GM12878 (cell line): ENCODE results near the gene FCRL6. TPM values are rescaled to one million over a fixed set of nuclear protein-coding genes. Genes with fewer than 3 reads are reported as not detected.

Experiments
- EP300 ChIP-seq, 2 experiments: fragments of 150-350 bp in 1 of 2; IDR thresholded peaks; 2 replicates each; pipeline ENCODE4 v1.6.1; 2011 to 2012; ENCODE audit warnings: low read depth in 2 of 2, low read length in 2 of 2, borderline replicate concordance in 1 of 2, improper control_type of control experiment in 1 of 2, inconsistent platforms in 1 of 2; ENCODE audit not compliant: control insufficient read depth in 1 of 2
- MAX ChIP-seq: IDR thresholded peaks from 2 replicates; pipeline ENCODE4 v1.6.1; 2012; ENCODE audit warnings: low read depth, low read length, improper control_type of control experiment
- REST ChIP-seq: IDR thresholded peaks from 2 replicates; pipeline ENCODE4 v1.6.1; 2012; ENCODE audit warnings: mild to moderate bottlenecking, low read depth, low read length
- SIX5 ChIP-seq: IDR thresholded peaks from 2 replicates; pipeline ENCODE4 v1.6.1; 2011; ENCODE audit warnings: mild to moderate bottlenecking, low read depth, low read length, moderate library complexity; ENCODE audit not compliant: severe bottlenecking
- SRF ChIP-seq, 2 experiments: IDR thresholded peaks; 2 replicates each; pipeline ENCODE4 v1.6.1; 2011; ENCODE audit warnings: low read depth in 2 of 2, low read length in 2 of 2, mild to moderate bottlenecking in 1 of 2, moderate library complexity in 1 of 2
- USF1 ChIP-seq: IDR thresholded peaks from 2 replicates; pipeline ENCODE4 v1.6.1; 2011; ENCODE audit warnings: borderline replicate concordance, low read depth, mild to moderate bottlenecking, moderate library complexity, mixed read lengths, low read length; ENCODE audit not compliant: insufficient read depth; ENCODE audit errors: extremely low read length
- ZNF687 ChIP-seq: fragments of 450-650 bp; IDR thresholded peaks from 2 replicates; pipeline ENCODE4 v1.6.1; 2017; ENCODE audit warnings: mild to moderate bottlenecking, moderate library complexity
- polyA plus RNA-seq, 11 experiments: library from polyadenylated mRNA; depleted of rRNA in 4 of 11; unstranded in 6 of 11; stranded (reverse) in 5 of 11; fragments of >200 nt; fragmentation: Nextera tagmentation in 4 of 11; fragmentation: Illumina TruSeq in 1 of 11; extraction: Ambion mirVana in 4 of 11; extraction: Trizol in 1 of 11; gene quantifications; 1 replicate in 1 of 11; 2 replicates in 10 of 11; pipeline versions ENCODE4 v1.2.1 to v1.2.3, GENCODE V29; 2011 to 2016; ENCODE audit warnings: inconsistent platforms in 2 of 11, missing spikeins in 2 of 11, low read depth in 1 of 11
- total RNA-seq, 4 experiments: library from RNA; depleted of rRNA in 3 of 4; stranded (reverse); fragments of >200 nt in 3 of 4; fragmentation: Illumina TruSeq in 1 of 4; extraction: Trizol in 1 of 4; gene quantifications; 2 replicates each; pipeline versions ENCODE4 v1.2.1 to v1.2.3, GENCODE V29; 2013 to 2021

FCRL6 gene
- total and polyA plus RNA-seq, 10 of the 15 experiments (the other 5 are each of a cell fraction or from before 2014, with no cell fraction given): 0.04 to 0.16 (median 0.11) TPM; not detected in 7

DNA sequence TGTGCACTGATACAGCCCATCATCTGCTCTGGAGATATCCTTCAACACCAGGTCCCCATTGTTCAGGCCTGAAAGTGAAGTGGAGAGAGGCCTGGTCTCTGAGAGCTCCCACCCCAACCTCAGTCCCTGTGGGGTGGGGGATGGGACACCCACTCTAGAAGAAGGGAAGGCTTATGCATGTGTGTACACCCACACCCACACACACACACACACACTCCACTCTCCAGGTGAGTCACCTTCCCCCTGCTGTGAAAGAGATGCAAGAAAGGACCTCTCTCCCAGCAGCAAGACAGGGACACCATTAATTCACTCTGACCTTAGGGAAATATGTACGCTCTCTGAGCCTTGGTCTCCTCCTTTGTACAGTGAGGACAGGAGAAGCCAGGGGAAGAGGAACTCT, 54.4 kb downstream of the FCRL6 start (continued):
- TF ChIP-seq REST (no peak), MAX (no peak), SRF (IDR thresholded peaks at IDR 0.05; ENCODE audit: low read depth in 2 of 2, low read length in 2 of 2) (no peak), ZNF687 (no peak), SIX5 (no peak), EP300 (IDR thresholded peaks at IDR 0.05; ENCODE audit: borderline replicate concordance in 1 of 2, control insufficient read depth in 1 of 2, low read depth in 2 of 2, low read length in 2 of 2) (no peak), USF1 (no peak)
